NCI-H345 (cell line): ENCODE data around the gene MUC22.

ENCODE experiments used
- DNase-seq: peaks from one replicate; lab custom pipeline; 2025; lab: John Stamatoyannopoulos, UW

The MUC22 gene

DNA sequence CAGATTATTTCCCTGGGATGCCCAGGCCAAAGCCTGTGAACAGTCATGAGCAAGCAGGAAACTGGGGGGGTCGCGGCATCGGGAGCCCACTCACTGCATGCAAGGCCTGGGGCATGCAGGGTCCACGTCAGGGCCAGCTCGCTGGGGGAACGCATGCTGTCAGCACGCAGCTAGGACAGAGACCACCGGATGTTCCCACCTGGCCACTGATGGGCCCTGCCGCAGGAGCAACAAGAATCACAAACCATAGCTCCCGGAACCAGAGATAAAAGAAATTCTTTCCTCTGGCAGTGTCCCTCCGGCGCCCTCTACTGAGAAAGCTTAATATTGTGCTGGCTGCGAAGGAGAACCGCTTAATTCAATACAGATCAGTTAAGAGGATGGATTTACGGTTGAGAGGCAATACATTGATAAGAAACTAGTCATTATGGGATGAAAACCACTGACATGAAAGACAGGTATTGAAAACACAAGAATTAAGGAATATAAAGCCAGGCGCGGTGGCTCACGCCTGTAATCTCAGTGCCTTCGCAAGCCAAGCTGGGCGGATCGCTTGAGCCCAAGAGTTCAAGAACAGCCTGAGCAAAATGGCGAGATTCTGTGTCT is 69.5 kb downstream of the MUC22 start:
- peak; percentile 57 for DNase-seq

DNA sequence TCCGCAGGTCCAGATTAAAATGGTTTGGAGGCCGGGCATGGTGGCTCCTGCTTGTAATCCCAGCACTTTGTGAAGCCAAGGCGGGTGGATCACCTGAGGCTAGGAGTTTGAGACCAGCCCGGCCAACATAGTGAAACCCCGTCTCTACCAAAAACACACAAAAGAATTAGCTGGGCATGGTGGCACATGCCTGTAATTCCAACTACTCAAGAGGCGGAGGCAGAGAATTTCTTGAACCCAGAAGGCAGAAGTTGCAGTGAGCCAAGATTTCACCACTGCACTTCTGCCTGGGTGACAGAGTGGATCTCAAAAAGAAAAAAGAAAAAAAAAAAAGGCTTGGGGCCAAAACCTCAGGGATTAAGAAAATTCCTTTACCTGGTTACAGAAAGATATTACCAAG is 71.6 kb downstream of the MUC22 start:
- DNase-seq, result no peak

- DNase-seq, result peak; percentile 3
Observed at GRCh38 chr6:31083742-31084354, 73.6 kb downstream of the MUC22 start.
